GM12891 (cell line): ENCODE data around the gene FARS2.

ENCODE experiments used
- DNase-seq: peaks from one replicate; pipeline ENCODE4 v3.0.0; 2011; ENCODE audit warnings: low spot score; ENCODE audit not compliant: insufficient read length
- FAIRE-seq: peaks from 2 replicates; lab custom pipeline; 2011; peaks lifted over from hg19 to GRCh38; lab: Jason Lieb, UNC
- PAX5 ChIP-seq: IDR thresholded peaks from 2 replicates; pipeline ENCODE4 v1.6.1; 2011; ENCODE audit warnings: low read length, moderate library complexity, mild to moderate bottlenecking; ENCODE audit not compliant: insufficient read depth, severe bottlenecking
- POLR2A ChIP-seq: IDR thresholded peaks from 2 replicates; pipeline ENCODE4 v1.6.1; 2011; ENCODE audit warnings: low read depth, low read length, control low read depth
- POLR2AphosphoS5 ChIP-seq: IDR thresholded peaks from 2 replicates; pipeline ENCODE4 v1.6.1; 2011; ENCODE audit warnings: low read depth, low read length, control low read depth
- POU2F2 ChIP-seq: IDR thresholded peaks from 2 replicates; pipeline ENCODE4 v1.6.1; 2011; ENCODE audit warnings: low read depth, mild to moderate bottlenecking, control low read depth, low read length, moderate library complexity
- SPI1 ChIP-seq: IDR thresholded peaks from 2 replicates; pipeline ENCODE4 v1.6.1; 2011; ENCODE audit warnings: low read depth, low read length, control low read depth
- TAF1 ChIP-seq: IDR thresholded peaks from 2 replicates; pipeline ENCODE4 v1.6.1; 2011; ENCODE audit warnings: low read depth, low read length, control low read depth

FARS2 gene

GRCh38 chr6:5247201-5247600 lies 14.1 kb upstream of the FARS2 start:
- DNase-seq = no peak
- FAIRE-seq = no peak

GRCh38 chr6:5248302-5249098 lies 12.8 kb upstream of the FARS2 start:
- FAIRE-seq = no peak
- no peak for TF ChIP-seq POLR2AphosphoS5
- TF ChIP-seq SPI1 = no peak
- TF ChIP-seq TAF1 = no peak
- DNase-seq = no peak

More at GRCh38 chr6:5247201-5247600, 14.1 kb upstream of the FARS2 start:
- TF ChIP-seq POU2F2 (no peak), PAX5 (no peak), POLR2A (no peak)

- DNase-seq = no peak
- FAIRE-seq = no peak
- TF ChIP-seq PAX5 (no peak), TAF1 (no peak), POLR2AphosphoS5 (no peak)
Observed at GRCh38 chr6:5249451-5250122, 11.7 kb upstream of the FARS2 start.

DNA sequence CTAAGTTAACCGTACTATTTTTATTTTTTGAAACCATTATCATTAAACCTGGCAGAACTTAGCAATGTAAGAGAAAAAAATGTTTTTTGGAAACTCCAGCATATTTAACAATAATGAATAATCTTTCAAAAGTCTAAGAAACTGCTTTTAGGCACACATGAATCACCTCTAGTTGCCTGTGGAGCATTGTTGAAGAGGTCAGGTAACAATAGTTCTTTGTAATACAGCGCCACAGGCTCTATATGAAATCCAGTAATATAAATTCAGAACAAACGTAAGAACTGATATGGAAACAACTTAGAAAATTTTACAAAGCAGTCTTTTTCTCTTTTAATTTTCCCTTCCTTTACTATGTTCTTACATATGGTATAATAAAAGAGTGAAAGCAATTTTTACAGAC lies 10.9 kb upstream of the FARS2 start:
- no peak for DNase-seq
- FAIRE-seq = no peak
- no peak for TF ChIP-seq TAF1
- TF ChIP-seq PAX5 = no peak
- TF ChIP-seq POLR2A = no peak
- no peak for TF ChIP-seq SPI1
- TF ChIP-seq POU2F2 = no peak
- TF ChIP-seq POLR2AphosphoS5 = no peak

GRCh38 chr6:5250911-5251310 lies 10.4 kb upstream of the FARS2 start:
- DNase-seq (no peak), FAIRE-seq (no peak)
- TF ChIP-seq PAX5 (no peak), POLR2AphosphoS5 (no peak), POU2F2 (no peak), SPI1 (no peak), POLR2A (no peak), TAF1 (no peak)

DNA sequence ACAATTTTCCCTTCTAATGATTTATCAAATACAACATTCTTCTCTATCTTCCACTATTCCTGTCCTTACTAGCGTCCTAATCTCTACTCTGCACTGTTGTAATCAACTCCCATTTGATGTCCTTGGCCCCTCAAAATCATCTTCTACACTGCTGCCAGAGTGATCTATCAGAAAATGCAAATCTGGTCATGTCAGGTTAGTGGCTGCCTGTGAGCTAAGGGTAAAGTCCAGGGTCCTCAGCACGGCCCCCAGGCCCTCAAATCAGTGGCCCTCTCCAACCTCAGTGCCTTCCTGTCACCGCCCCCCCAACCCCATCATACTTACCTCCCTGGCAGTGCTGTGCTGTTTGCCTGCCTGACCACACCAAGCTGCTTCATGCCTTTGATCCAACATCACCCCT lies 4.4 kb upstream of the FARS2 start:
- no peak for TF ChIP-seq POLR2A
- no peak for TF ChIP-seq POLR2AphosphoS5
- no peak for TF ChIP-seq PAX5
- TF ChIP-seq POU2F2 = no peak
- TF ChIP-seq SPI1 = no peak
- TF ChIP-seq TAF1 = no peak

DNA sequence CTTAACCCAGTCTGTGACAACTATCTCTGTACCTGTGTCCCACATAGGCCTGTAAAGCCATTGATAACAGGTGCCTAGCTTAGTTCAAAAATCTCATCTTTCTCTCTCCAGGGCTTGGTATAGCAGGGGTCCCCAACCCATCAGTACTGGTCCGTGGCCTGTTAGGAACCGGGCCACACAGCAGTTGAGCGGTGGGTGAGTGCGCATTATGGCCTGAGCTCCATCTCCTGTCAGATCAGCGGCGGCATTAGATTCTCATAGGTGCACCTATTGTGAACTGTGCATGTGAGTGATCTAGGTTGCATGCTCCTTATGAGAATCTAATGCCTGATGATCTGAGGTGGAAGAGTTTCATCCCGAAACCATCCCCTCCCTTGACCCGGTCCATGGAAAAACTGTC lies 3.9 kb upstream of the FARS2 start:
- DNase-seq (no peak), FAIRE-seq (no peak)
- TF ChIP-seq SPI1 (no peak), POLR2AphosphoS5 (no peak), POLR2A (no peak), PAX5 (no peak), POU2F2 (no peak), TAF1 (no peak)

More for the DNA sequence above, 4.4 kb upstream of the FARS2 start:
- DNase-seq = no peak
- FAIRE-seq = no peak

- DNase-seq (no peak), FAIRE-seq (no peak)
- no peak for TF ChIP-seq TAF1
- no peak for TF ChIP-seq PAX5
- no peak for TF ChIP-seq POLR2A
- TF ChIP-seq POU2F2 = no peak
- no peak for TF ChIP-seq SPI1
- no peak for TF ChIP-seq POLR2AphosphoS5
Observed at GRCh38 chr6:5259428-5259827, 1.9 kb upstream of the FARS2 start.

- TF ChIP-seq PAX5 = no peak
- peak; percentile 60; the same call in 1 of the 2 replicates for TF ChIP-seq POLR2A
- TF ChIP-seq SPI1 = no peak
- peak; percentile 71 for TF ChIP-seq POLR2AphosphoS5
- TF ChIP-seq TAF1 = no peak
- DNase-seq = peak; percentile 64
- peak; percentile 85 for FAIRE-seq
Observed at GRCh38 chr6:5260111-5260620, 1.1 kb upstream of the FARS2 start.

DNA sequence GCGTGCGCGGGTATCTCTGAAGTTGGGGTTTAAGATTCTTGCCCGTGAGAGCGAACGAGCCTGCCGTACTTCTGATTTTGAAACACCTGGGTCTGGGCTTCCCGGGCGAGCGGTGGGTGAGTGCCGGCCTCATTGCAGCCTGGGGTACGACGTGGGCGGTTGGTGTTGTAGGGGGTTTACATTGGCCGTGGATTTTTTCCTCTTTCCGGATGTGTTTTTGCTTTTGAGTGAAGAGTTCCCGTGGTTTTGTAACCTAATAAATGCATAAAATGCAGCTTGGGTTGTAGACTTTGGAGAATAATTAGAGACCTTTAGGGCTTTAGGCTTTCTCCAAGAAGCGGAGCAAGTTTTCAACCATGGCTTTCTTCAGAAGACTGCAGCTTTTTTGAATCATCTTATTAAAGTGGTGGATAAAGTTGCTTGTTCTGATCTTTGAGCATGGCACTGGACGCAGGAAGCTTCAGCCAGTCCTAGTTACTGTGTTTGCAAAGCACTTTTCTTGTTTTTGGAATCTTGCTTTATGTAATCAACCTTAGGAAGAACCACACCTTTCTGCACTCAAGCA lies 314 bp downstream of the FARS2 start:
- FAIRE-seq (peak; percentile 62), DNase-seq (no peak)
- TF ChIP-seq TAF1 (peak; percentile 87), SPI1 (no peak)

DNA sequence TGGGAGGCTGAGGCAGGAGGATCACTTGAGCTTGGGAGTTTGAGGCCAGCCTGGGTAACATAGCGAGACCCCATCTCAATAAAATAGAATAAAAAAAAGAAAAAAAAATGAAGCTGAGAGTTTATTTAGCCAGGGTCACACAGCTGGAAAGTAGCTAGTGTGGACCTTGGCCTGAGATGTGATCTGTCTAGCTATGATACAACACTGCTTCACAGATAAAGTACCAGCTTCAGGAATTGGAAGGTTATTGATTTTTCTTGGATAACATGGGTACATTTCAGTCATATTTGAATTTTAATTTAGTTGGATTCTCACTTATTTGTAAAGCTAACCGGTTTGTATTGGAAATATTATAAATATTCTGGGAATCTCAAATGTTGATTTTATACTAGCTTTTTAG lies 5.1 kb downstream of the FARS2 start:
- no peak for TF ChIP-seq POLR2A
- no peak for TF ChIP-seq POLR2AphosphoS5
- no peak for TF ChIP-seq TAF1
- TF ChIP-seq POU2F2 = no peak
- TF ChIP-seq SPI1 = no peak
- TF ChIP-seq PAX5 = no peak
- FAIRE-seq = no peak

More for the DNA sequence above, 5.1 kb downstream of the FARS2 start:
- DNase-seq = no peak
